Gastrocnemius medialis (tissue), 4 donors: Measurements from ENCODE around the gene TSC22D4.
"Not testable (repeated sequence)": the region's sequence is repeated elsewhere in the genome, so short reads cannot be mapped to it uniquely, and the experiment has no call there.

Experiments
- POLR2A ChIP-seq, 2 donors: fragments of 450-650 bp; IDR thresholded peaks; one replicate each; pipeline ENCODE4 v1.6.1; 2017; ENCODE audit warnings: antibody characterized with exemption in 2 of 2, mild to moderate bottlenecking in 2 of 2, moderate library complexity in 2 of 2
- TF ChIP-seq, protein P1 (sequence below), 5 experiments: fragments of 450-650 bp in 3 of 5; fragments of 200-600 bp in 2 of 5; sonication (generic) in 2 of 5; IDR thresholded peaks in 4 of 5; conservative IDR thresholded peaks in 1 of 5; 1 replicate in 4 of 5; 2 replicates in 1 of 5; pipeline ENCODE4 v1.5.1; 2016 to 2019; ENCODE audit warnings: antibody characterized with exemption in 5 of 5, mild to moderate bottlenecking in 3 of 5, moderate library complexity in 3 of 5

DNA sequence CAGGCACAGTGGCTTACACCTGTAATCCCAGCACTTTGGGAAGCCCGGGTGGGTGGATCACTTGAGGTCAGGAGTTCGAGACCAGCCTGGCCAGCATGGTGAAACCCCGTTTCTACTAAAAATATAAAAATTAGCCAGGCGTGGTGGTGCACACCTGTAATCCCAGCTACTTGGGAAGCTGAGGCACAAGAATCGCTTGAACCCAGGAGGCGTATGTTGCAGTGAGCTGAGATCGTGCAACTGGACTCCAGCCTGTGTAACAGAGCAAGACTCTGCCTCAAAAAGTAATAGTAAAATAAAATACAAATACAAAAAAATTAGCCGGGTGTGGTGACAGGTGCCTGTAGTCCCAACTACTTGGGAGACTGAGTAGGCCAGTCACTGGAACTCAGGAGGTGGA is 40.3 kb downstream of the TSC22D4 start:
- TF ChIP-seq, protein P1, sequence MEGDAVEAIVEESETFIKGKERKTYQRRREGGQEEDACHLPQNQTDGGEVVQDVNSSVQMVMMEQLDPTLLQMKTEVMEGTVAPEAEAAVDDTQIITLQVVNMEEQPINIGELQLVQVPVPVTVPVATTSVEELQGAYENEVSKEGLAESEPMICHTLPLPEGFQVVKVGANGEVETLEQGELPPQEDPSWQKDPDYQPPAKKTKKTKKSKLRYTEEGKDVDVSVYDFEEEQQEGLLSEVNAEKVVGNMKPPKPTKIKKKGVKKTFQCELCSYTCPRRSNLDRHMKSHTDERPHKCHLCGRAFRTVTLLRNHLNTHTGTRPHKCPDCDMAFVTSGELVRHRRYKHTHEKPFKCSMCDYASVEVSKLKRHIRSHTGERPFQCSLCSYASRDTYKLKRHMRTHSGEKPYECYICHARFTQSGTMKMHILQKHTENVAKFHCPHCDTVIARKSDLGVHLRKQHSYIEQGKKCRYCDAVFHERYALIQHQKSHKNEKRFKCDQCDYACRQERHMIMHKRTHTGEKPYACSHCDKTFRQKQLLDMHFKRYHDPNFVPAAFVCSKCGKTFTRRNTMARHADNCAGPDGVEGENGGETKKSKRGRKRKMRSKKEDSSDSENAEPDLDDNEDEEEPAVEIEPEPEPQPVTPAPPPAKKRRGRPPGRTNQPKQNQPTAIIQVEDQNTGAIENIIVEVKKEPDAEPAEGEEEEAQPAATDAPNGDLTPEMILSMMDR (IDR thresholded peaks at IDR 0.05 in 4 of 5, conservative IDR thresholded peaks at IDR 0.05 in 1 of 5), result not testable (repeated sequence)
- not testable (repeated sequence) for TF ChIP-seq POLR2A (IDR thresholded peaks at IDR 0.05)
